Activated B cell treated with CpG ODN at 0.5 μM for 24 hours (primary cell): ENCODE measurements around the gene SCNN1A. TPM values are rescaled to one million over a fixed set of nuclear protein-coding genes. Genes with fewer than 3 reads are reported as not detected.

Experiments
- ATAC-seq: fragments of 200-7000 bp; cut with Tn5 transposase; one replicate; pipeline ENCODE4 v1.10.0; 2021; ENCODE audit warnings: low read depth, mild to moderate bottlenecking, moderate library complexity
- CTCF ChIA-PET: fragments of 350-600 bp; sonication (Branson Sonifier 250); formaldehyde crosslinking; loops from one replicate; lab custom pipeline; 2021; ENCODE audit warnings: antibody characterized with exemption; lab: Charles Lee
- POLR2A ChIA-PET: fragments of 350-600 bp; sonication (Branson Sonifier 250); formaldehyde crosslinking; loops from one replicate; lab custom pipeline; 2021; ENCODE audit warnings: antibody characterized with exemption; lab: Charles Lee
- DNase-seq: peaks from one replicate; pipeline ENCODE4 v3.0.0; 2022
- H3K27ac Mint-ChIP-seq: one replicate; pipeline ENCODE4 v1.8.0; 2020; ENCODE audit warnings: mixed read lengths
- H3K27me3 Mint-ChIP-seq: one replicate; pipeline ENCODE4 v1.8.0; 2021; ENCODE audit warnings: mixed read lengths
- H3K36me3 Mint-ChIP-seq: one replicate; pipeline ENCODE4 v1.8.0; 2021; ENCODE audit warnings: low read depth, mixed read lengths
- H3K4me1 Mint-ChIP-seq: one replicate; pipeline ENCODE4 v1.8.0; 2021; ENCODE audit warnings: mixed read lengths
- H3K4me3 Mint-ChIP-seq: one replicate; pipeline ENCODE4 v1.8.0; 2020; ENCODE audit warnings: mild to moderate bottlenecking, mixed read lengths
- H3K9me3 Mint-ChIP-seq: one replicate; pipeline ENCODE4 v1.8.0; 2020; ENCODE audit warnings: mixed read lengths
- intact Hi-C: fragments of 100-400 bp; cut with micrococcal nuclease; formaldehyde crosslinking; loops from one replicate; pipeline ENCODE4 v1.15.1; 2024
- total RNA-seq: library from RNA; stranded (reverse); gene quantifications from 2 replicates; pipeline ENCODE4 v1.2.3, GENCODE V29; 2022
- TF ChIP-seq, protein P1 (sequence below): fragments of 200-600 bp; IDR thresholded peaks from one replicate; pipeline ENCODE4 v1.8.0; 2022; ENCODE audit warnings: antibody characterized with exemption, mild to moderate bottlenecking

SCNN1A gene
- total RNA-seq, 1 donor from 2014 or later: not detected

DNA sequence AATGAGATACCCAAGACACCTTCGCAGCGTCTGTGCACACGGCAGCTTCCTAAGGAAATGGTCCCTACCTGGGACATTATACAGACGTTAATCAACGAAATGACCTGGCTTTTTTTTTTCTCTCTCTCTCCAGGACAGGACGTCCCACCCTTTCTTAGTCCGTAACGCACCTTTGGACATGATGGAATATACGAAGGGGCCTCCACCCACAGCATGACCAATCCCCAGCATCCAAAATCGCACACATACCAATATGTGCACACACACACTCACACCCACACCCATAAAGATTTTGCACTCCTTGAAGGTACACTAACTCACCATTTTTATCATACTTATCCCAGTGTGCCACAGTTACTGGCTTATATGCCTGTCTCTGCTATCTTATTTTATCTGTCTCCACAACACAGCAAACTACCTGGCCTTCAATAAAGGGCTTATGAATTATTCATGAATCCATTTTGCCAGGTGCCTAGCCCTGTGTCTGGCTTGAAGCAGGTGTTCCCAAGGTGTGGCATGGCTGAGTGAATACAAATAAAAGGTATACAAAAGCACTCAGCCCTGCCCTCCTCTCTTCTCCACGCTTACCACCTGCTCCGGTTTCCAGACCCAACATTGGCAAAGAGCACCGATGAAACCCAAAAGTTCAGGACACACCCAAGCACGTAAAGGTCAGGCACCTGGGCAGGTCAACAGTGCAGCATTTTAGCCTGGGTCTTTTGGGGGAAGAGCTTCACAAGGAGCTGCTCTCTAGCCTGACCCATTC lies 2.2 kb downstream of the SCNN1A start:
- TF ChIP-seq, protein P1, sequence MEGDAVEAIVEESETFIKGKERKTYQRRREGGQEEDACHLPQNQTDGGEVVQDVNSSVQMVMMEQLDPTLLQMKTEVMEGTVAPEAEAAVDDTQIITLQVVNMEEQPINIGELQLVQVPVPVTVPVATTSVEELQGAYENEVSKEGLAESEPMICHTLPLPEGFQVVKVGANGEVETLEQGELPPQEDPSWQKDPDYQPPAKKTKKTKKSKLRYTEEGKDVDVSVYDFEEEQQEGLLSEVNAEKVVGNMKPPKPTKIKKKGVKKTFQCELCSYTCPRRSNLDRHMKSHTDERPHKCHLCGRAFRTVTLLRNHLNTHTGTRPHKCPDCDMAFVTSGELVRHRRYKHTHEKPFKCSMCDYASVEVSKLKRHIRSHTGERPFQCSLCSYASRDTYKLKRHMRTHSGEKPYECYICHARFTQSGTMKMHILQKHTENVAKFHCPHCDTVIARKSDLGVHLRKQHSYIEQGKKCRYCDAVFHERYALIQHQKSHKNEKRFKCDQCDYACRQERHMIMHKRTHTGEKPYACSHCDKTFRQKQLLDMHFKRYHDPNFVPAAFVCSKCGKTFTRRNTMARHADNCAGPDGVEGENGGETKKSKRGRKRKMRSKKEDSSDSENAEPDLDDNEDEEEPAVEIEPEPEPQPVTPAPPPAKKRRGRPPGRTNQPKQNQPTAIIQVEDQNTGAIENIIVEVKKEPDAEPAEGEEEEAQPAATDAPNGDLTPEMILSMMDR: no peak
- intact Hi-C loops: no loop called here
- no peak for DNase-seq
- POLR2A ChIA-PET: no interaction called here
- ATAC-seq: no peak
- CTCF ChIA-PET: no interaction called here
- peaks cover 1% of the 10 kb centered on the region for H3K4me1 Mint-ChIP-seq
- peaks cover 51% of the 10 kb centered on the region for H3K27me3 Mint-ChIP-seq
- H3K4me3 Mint-ChIP-seq: no peak overlapping the region
- H3K9me3 Mint-ChIP-seq: no peaks in the 10 kb centered on the region
- H3K36me3 Mint-ChIP-seq: no peaks in the 10 kb centered on the region
- no peak overlapping the region for H3K27ac Mint-ChIP-seq

DNA sequence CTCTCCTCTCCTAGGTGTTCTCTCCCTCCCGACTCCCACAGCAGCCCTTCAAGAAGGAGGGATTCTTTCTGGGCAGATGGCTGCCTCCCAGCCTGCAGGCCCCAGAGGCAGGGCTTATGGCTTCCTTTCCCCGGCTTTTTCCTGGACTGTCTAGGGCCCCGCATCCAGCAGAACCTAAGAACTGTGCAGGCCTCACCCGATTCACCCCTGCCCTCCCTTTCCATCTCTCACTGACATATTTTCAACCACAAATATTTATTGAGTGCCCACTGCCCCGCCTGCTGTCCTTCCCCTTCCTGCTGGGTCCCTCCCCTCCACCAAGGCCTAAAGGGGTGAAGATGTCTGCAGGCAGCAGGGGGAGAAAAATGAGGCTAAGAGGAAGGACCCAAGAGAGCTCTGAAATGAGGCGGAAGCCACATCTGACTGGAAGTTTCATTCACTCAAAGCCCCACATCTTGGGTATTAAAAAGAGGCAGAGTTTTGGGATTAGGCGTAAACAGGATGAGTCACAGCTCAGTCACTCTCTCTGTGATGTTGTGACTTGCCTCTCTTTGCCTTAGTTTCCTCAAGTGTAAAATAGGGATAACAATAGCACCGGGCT lies 2.9 kb downstream of the SCNN1A start:
- ATAC-seq (no peak), DNase-seq (no peak)
- TF ChIP-seq, protein P1: no peak
- intact Hi-C loops: no loop called here
- ChIA-PET CTCF (no interaction called here), POLR2A (no interaction called here)
- Mint-ChIP-seq H3K27me3 (peaks cover 47% of the 10 kb centered on the region), H3K9me3 (peaks cover 2% of the 10 kb centered on the region), H3K36me3 (no peaks in the 10 kb centered on the region), H3K4me3 (no peak overlapping the region), H3K27ac (no peak overlapping the region), H3K4me1 (peaks cover 5% of the 10 kb centered on the region)

DNA sequence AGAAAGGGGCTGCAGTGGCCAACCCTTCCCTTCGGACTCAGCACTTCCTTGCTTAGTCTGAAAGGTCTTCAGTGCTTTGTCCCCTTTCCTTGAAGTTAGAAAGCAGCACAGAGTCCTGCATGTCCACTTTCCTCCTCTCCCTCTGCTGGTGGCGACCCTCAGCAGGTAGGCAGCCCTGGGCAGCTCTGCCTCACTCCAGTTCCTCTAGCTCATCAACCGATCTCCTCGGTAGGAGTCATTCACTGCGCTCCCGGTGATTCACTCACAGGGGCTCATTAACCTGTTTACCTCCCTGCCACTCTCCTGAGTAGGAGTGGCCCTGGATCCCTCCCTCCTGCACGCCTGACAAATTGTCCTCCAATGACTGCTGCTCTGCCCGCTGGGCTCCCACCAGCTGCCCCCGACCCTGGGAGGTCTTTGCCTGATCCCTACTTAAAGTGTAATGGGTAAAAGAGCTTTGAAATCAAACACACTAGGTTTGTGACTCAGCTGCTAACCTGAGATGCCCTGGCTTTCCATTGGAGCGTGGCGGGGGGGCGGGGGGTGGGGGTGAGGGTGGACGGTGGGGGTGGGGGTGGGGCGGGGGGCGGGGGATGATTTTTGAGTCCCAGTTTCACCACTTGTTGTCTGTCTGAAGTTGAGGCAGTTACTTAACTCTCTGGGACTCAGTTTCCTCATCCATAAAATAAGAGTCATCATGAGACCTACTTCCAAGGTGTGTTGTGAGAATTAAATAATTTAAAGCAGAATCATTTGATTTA lies 4.2 kb downstream of the SCNN1A start:
- Mint-ChIP-seq H3K27me3 (peaks cover 38% of the 10 kb centered on the region), H3K9me3 (peaks cover 5% of the 10 kb centered on the region), H3K36me3 (no peaks in the 10 kb centered on the region), H3K27ac (no peak overlapping the region), H3K4me1 (peaks cover 7% of the 10 kb centered on the region), H3K4me3 (no peak overlapping the region)
- ATAC-seq (no peak), DNase-seq (no peak)
- POLR2A ChIA-PET: interaction anchor here (0.6 kb wide), 1 partner anchor 27 kb away, joined by 8 read pairs; no protein-coding TSS in a partner anchor
- CTCF ChIA-PET: no interaction called here
- intact Hi-C loops: no loop called here
- TF ChIP-seq, protein P1: no peak

DNA sequence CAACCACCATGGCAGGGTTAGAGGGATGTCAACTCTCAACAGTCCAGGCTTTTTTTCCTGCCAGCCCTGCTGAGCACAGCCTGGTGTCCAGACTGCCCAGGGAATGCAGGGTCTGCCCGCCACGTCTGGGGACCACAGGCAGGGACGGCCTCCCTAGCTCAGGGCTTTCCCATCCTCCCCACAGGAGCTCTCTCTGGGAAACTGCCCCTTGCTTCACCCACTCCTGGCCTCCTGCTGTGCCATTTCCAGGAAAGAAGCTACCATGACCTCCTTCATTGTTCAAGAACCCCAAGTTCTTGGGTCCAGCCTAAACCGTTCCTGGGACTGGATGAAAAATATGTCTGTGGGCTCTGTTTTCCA lies 4.8 kb downstream of the SCNN1A start:
- TF ChIP-seq, protein P1: no peak
- ChIA-PET POLR2A (interaction anchor here (0.6 kb wide), 1 partner anchor 27 kb away, joined by 8 read pairs; no protein-coding TSS in a partner anchor), CTCF (no interaction called here)
- no peak overlapping the region for H3K27ac Mint-ChIP-seq
- peaks cover 5% of the 10 kb centered on the region for H3K9me3 Mint-ChIP-seq
- no peak overlapping the region for H3K4me3 Mint-ChIP-seq
- ATAC-seq: no peak
- H3K36me3 Mint-ChIP-seq: no peaks in the 10 kb centered on the region
- H3K4me1 Mint-ChIP-seq: peaks cover 7% of the 10 kb centered on the region
- H3K27me3 Mint-ChIP-seq: peaks cover 32% of the 10 kb centered on the region
- no peak for DNase-seq
- intact Hi-C loops: no loop called here
